NK-92 (cell line): ENCODE data around the gene BLOC1S1.
"Not testable (repeated sequence)": the region's sequence is repeated elsewhere in the genome, so short reads cannot be mapped to it uniquely, and the experiment has no call there.

ENCODE experiments used
- DNase-seq: peaks from one replicate; lab custom pipeline; 2025; ENCODE audit not compliant: unreplicated experiment; lab: John Stamatoyannopoulos, UW

BLOC1S1 gene

DNA sequence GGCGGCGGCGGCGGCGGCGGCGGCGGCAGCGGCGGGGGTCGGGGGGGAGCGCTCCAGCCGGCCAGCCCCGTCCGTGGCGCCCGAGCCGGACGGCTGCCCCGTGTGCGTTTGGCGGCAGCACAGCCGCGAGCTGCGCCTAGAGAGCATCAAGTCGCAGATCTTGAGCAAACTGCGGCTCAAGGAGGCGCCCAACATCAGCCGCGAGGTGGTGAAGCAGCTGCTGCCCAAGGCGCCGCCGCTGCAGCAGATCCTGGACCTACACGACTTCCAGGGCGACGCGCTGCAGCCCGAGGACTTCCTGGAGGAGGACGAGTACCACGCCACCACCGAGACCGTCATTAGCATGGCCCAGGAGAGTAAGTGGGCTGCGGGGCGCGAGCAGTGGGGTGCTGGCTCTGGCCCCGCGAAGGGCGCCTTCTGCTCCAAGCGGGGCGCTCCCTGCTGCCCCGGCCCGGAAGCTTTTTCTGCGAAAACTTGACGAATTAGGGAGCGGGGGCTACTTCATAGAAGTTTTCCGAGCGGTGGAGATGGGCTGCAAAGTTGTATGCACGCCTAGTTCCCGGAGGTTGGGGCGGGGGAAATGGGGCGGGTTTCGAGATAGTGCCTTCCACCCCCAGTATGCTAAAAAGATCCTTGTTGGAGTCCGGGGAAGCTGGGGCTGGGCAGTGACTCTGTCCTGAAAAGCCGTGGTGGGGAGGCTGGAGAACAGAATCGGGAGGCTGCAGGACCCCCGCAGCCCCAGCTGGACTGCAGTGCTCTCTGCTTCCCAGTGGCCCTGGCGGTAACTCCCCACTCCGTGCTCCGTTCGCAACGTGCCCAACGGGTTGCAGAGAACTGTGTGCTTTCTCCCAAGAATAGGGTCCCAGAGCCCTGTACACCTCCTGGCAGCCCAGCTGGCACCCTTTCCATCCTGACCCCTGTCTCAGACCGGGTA lies 27.8 kb downstream of the BLOC1S1 start:
- DNase-seq: no peak

DNA sequence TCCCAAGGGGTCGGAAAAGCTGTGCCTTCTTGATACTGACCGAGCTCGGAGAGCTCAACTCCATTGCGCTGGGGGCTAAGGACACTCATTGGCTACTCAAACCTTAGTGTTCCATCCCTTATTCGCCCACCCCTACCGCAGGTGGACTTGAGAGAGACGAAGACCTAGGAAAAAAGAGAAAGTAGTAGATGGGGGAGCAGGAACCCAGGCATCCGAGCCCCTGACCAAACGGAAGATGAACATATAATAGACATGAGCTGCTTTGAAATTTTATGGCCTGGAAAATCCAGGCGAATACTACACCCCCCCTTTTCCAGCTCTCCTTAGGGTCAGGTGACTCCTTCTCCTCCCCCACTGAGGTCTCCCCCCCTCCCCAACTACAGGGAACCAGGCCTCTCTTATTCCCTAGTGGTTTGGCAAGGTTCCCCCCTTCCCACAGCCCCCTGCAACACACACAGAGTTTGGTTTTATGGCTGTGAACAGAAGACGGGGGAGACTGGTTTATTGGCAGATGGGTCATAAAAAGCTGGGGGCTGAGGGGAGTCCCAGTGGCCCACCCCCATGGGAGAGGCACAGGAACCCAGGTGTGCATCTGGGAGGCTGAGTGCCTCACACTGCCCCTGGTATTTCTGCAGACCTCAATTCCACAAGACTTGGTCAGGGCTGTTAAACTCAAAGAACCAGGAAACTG lies 28.6 kb downstream of the BLOC1S1 start:
- no peak for DNase-seq

DNA sequence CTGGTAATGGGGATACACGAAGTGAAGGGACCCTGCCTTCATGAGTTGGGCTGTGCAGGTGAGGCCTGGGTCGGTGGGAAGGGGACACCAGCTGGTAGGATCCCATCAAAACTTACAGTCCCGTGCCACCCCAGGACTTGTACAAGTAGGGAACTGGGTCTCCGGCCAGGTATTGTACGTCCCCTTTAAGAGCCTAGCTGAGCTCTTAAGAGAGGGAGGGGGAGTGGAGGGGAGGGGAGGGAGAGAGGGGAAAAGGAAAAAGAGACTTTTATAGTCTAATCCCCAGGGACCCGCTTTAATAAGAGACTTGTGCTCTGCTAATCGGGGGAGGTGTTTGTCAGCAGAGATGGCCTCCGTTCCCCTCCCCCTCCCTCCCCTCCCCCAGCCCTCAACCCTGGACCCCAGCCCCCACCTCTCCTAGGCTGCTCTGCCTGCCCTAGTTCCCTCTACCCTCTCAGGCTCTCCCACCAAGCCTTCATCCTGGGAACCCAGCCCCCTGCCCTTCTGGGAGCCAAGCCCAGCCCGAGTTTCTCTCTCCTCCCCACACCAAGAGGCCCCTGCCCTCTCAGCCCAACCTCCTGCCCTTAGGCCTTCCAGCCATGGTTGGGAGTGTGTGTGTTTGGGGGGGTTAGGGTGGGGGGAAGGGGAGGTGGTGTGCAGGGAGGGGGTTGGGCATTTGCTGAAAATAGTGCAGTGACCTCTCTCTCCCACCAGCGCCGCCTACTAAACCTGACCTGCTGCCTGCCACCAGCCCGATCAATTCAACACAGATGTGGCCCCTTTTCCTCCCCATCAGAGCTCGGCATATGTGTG lies 29.7 kb downstream of the BLOC1S1 start:
- DNase-seq: no peak

DNA sequence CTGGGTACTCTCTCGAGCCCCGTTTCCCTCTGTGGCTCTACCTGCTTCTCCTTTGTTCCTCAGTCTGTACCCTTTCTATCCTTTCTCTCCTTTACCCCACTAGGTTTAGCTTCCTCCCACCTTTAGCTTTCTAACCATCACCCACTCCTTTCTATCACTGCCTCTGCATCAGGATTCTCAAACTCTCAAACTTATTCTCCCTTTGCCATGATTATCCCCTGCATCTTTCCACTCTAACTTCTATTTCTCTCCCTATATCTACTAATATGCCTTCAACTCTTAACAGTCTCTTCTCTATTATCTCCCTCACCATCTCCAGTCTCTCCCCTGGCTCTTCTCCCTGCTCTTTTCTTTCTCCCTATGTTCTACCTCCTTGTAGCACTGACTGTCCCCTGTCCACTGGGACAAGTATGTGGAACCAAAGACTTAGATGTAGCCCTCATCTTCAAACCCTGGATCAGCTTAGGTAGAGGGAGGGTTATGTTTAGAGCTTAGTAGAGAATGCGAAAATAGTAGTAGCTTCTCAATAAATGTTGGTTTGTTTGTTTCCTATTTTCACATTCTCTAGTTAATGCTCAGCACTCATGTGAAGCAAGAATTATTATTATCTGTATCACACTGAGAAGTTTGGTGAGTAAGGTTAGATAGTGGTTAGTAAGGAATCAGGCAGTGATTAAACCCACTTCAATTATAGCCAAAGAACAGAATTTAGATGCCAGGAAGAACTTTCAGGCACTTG lies 30.5 kb downstream of the BLOC1S1 start:
- no peak for DNase-seq

DNA sequence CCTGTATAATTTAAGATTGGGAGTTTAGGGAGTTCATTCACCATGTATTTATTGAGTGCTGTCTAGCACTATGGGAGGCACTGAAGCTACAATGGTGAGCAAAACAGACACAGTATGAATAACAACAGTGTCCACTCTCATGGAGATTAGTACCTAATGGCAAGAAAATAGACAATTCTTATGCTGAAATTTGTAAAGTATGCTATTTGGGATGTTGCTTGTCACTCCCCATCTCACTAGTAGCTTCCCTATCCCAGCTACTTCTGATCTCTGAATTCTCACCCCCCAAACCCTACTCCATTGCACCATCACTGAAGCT lies 31.0 kb downstream of the BLOC1S1 start:
- DNase-seq: no peak

DNA sequence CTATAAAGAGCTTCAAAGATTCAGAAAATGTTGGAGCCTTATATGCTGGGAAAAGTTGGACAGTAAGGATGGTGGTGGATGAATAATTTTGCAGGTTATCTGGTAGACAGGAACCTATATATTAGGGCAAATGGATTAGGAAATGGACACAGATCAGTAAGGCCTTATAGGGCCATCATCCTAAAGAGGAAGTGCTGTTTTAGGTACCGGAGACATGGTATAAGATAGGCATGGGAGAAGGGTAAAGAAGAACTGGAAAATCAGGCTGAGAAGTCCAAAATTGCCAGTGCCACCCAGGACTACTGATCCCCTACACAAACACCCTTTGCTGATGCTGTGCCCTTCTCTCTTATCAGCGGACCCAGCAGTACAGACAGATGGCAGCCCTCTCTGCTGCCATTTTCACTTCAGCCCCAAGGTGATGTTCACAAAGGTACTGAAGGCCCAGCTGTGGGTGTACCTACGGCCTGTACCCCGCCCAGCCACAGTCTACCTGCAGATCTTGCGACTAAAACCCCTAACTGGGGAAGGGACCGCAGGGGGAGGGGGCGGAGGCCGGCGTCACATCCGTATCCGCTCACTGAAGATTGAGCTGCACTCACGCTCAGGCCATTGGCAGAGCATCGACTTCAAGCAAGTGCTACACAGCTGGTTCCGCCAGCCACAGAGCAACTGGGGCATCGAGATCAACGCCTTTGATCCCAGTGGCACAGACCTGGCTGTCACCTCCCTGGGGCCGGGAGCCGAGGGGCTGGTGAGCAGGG lies 32.6 kb downstream of the BLOC1S1 start:
- DNase-seq: no peak

DNA sequence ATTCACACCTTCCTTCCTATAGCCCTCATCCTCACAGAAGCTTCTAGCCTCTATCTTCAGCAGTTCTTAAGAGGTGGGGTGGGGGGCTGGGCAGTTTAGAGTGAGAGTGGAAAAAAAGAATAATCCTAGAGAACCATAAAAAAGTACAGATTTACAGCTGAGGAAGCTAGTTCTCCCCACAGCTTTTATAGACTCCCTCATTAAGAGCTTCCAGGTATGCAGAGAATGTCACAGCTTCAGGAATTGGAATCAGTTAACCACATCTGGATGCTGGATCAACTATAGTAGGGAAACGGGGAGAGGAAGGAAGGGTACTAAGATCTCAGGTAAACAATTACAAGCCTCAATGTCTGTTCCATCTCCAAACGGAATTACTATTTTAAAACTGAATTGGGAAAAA lies 39.4 kb downstream of the BLOC1S1 start:
- DNase-seq: no peak

DNA sequence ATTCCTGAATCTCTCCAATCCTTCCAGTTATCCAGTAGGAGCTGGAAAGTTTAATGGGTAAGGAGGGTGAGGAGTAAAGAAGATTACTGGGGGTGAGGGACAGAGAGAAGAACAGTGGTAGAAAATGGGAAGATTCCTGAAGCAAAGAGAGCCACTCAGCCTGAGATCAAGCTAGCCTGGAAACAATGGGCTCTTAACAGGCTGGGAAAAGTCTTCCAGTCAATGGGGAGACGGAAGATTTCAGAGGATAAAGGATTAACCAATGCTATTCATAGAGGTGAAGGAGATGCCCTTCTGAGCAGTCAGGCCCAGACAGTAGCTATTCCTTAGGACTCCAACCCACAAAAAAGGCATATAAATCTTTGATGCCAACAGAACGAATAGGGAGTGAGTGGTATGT lies 41.9 kb downstream of the BLOC1S1 start:
- DNase-seq: no peak

DNA sequence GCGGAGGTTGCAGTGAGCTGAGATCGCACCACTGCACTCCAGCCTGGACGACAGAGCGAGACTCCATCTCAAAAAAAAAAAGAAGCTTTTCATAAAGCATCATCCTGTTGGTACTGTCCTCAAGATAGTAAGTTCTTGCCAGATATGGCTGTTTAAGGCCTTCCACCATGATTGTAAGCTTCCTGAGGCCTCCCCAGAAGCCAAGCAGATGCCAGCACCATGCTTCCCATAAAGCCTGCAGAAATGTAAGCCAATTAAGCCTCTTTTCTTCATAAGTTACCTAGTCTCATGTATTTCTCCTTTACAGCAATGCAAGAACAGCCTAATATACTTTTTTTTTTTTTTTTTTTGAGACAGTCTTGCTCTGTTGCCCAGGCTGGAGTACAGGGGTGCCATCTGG lies 42.7 kb downstream of the BLOC1S1 start:
- not testable (repeated sequence) for DNase-seq

DNA sequence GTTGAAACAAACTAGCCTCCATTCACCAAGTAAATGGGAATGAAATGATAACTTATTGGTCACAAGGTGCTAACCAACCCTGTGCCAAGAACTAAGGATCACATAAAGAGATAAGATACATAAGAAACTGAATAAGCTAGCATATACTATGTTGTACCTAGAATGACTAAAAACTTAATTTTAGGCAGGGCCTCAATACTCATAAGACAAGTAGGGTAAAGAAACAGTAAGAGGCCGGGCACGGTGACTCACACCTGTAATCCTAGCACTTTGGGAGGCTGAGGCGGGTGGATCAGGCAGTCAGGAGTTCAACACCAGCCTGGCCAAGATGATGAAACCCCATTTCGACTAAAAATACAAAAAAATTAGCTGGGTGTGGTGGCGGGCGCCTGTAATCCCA lies 44.8 kb downstream of the BLOC1S1 start:
- no peak for DNase-seq

DNA sequence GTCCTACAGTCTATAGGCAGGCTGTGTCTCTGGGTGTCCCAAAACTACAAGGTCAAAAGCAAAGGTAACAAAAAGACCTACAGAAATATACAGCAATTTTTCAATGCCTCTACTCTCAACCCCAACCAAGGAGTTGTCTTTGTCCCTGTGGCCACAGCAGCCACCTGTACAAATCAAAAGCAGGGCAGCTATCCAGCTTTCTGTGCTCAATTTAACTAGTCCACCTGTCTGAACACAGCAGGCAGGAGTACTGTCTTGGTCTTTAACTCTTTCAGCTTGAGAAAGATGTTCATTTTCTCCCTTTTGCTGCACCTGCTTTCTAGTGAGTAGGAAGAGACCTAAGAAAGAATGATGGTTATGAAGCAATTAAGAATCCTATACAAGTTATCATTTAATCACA lies 46.8 kb downstream of the BLOC1S1 start:
- no peak for DNase-seq

DNA sequence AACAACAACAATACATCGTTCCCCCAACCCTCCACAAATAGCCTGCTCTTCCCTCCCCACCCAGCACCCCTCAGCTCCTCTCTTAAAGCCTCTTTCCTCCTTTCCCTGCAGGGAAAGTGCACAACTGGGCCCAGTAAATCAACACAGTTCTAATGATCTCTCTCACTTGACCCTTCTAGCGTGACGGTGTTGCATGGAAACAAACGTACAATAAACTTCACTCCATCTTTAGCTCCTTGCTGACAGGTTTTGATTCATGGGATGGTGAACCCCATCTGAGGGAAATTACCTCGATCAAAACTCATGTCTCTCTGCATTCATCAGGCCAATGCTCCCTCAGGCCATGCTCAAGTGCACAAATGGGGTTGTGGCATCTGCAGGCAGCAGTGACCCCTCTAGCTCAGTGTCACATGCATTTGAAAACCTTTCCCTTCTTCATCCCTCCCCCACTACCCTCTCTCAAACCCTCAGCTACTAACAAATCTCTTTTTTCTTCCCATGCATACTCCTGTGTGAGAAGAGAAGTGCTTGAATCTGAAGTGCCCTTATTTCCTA lies 50.0 kb downstream of the BLOC1S1 start:
- DNase-seq: no peak

DNA sequence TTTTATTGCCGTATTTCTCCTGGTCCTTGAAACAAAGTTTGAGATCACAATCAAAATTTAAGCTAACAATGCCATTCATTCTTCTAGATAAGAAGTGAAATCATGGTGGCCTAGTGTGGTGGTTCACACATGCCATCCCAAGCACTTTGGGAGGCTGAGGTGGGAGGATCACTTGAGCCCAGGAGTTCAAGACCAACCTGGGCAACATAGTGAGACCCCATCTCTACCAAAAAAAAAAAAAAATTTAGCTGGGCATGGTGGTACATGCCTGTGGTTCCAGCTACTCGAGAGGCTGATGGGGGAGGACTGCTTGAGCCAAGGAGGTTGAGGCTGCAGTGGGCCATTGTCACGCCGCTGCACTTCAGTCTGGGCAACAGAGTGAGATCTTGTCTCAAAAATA lies 51.3 kb downstream of the BLOC1S1 start:
- DNase-seq: no peak
